Liver (tissue), 3 donors: ENCODE data around the gene CDKL1.

Experiments
- ATF3 ChIP-seq: IDR thresholded peaks from 2 replicates; pipeline ENCODE4 v1.6.1; 2016; ENCODE audit warnings: antibody characterized with exemption
- CTCF ChIP-seq: fragments of 150-350 bp; IDR thresholded peaks from 2 replicates; pipeline ENCODE4 v1.5.1; 2017; ENCODE audit warnings: improper control_type of control experiment, low read depth, low read length; ENCODE audit not compliant: missing input control
- GABPA ChIP-seq, 2 donors: IDR thresholded peaks in 1 of 2; conservative IDR thresholded peaks in 1 of 2; 2 replicates each; pipeline ENCODE4 v1.6.1; 2016; ENCODE audit warnings: antibody characterized with exemption in 2 of 2, mild to moderate bottlenecking in 1 of 2, moderate library complexity in 1 of 2
- MAX ChIP-seq: IDR thresholded peaks from 2 replicates; pipeline ENCODE4 v1.6.1; 2016; ENCODE audit warnings: antibody characterized with exemption
- RAD21 ChIP-seq, 2 donors: IDR thresholded peaks; 2 replicates each; pipeline ENCODE4 v1.6.1; 2016; ENCODE audit warnings: antibody characterized with exemption in 2 of 2, mild to moderate bottlenecking in 2 of 2
- RXRA ChIP-seq, 2 donors: IDR thresholded peaks; 2 replicates each; pipeline ENCODE4 v1.6.1; 2017 to 2018; ENCODE audit warnings: antibody characterized with exemption in 2 of 2, mild to moderate bottlenecking in 1 of 2
- donor health status: healthy.
- donor health status: healthy.

- TF ChIP-seq ATF3 (no peak), CTCF (no peak), RXRA (IDR thresholded peaks at IDR 0.05) (no peak), GABPA (IDR thresholded peaks at IDR 0.05 in 1 of 2, conservative IDR thresholded peaks at IDR 0.05 in 1 of 2) (no peak), RAD21 (IDR thresholded peaks at IDR 0.05) (no peak), MAX (no peak)
These were observed 35.8 kb downstream of the CDKL1 start for GRCh38 chr14:50360851-50361250.
